Epithelial cell of esophagus (primary cell): ENCODE data around the gene OLFML2A.

ENCODE experiments used
- DNase-seq: peaks from one replicate; pipeline ENCODE4 v3.0.0; 2010; ENCODE audit warnings: low read depth
- H3K4me3 ChIP-seq: 2 replicates; pipeline ENCODE4 v1.5.1; 2011; ENCODE audit warnings: mild to moderate bottlenecking, low read length, control low read depth
- TF ChIP-seq, protein P1 (sequence below): IDR thresholded peaks from 2 replicates; pipeline ENCODE4 v1.5.1; 2011; ENCODE audit warnings: low read depth, mild to moderate bottlenecking, low read length, control low read depth, inconsistent platforms; ENCODE audit not compliant: insufficient read depth; ENCODE audit errors: missing control alignments

The OLFML2A gene

DNA sequence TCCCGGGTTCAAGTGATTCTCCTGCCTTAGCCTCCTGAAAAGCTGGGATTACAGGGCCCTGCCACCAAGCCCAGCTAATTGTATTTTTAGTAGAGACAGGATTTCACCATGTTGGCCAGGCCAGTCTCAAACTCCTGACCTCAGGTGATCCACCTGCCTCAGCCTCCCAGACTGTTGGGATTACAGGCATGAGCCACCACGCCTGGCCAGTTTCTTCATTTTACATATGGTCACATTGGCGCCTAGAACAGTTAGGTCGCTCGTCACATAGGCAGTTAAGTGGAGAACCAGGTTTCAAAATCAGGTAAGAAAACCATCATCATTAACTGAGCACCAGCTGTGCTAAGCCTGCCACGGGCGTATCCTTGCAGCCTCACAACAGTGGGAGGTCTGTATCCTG lies 36.1 kb downstream of the OLFML2A start:
- no peak overlapping the region for H3K4me3 ChIP-seq
- TF ChIP-seq, protein P1, sequence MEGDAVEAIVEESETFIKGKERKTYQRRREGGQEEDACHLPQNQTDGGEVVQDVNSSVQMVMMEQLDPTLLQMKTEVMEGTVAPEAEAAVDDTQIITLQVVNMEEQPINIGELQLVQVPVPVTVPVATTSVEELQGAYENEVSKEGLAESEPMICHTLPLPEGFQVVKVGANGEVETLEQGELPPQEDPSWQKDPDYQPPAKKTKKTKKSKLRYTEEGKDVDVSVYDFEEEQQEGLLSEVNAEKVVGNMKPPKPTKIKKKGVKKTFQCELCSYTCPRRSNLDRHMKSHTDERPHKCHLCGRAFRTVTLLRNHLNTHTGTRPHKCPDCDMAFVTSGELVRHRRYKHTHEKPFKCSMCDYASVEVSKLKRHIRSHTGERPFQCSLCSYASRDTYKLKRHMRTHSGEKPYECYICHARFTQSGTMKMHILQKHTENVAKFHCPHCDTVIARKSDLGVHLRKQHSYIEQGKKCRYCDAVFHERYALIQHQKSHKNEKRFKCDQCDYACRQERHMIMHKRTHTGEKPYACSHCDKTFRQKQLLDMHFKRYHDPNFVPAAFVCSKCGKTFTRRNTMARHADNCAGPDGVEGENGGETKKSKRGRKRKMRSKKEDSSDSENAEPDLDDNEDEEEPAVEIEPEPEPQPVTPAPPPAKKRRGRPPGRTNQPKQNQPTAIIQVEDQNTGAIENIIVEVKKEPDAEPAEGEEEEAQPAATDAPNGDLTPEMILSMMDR = no peak
- no peak for DNase-seq

- no peak for DNase-seq
- H3K4me3 ChIP-seq = no peak overlapping the region
- TF ChIP-seq, protein P1 = no peak
Measured at GRCh38 chr9:124813501-124814163, 36.7 kb downstream of the OLFML2A start.

DNA sequence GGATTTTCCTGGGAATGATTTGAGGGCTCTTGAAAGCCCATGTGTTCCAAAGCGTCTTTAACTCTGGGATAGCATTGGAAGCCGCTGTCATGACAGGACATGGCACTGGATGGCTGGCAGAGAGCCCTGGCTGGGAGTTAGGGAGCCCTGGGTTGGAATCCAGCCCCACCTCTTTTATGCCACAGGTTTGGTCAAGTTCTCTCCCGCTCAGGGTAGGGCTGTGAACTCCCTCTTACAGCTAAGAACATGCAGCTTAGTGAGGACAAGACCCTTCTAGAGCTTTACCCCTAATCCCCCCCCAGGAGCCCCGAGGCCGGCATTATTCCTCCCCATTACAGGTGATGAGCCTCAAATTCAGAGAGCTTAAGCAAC lies 37.2 kb downstream of the OLFML2A start:
- TF ChIP-seq, protein P1 = no peak
- no peak overlapping the region for H3K4me3 ChIP-seq
- DNase-seq = peak; percentile 69

GRCh38 chr9:124815601-124816000 lies 38.7 kb downstream of the OLFML2A start:
- H3K4me3 ChIP-seq = no peak overlapping the region
- no peak for DNase-seq
- TF ChIP-seq, protein P1 = no peak

- H3K4me3 ChIP-seq = no peak overlapping the region
- TF ChIP-seq, protein P1 = no peak
- DNase-seq = peak; percentile 92
Measured at GRCh38 chr9:124818431-124819281, 41.7 kb downstream of the OLFML2A start.

GRCh38 chr9:124820698-124821623 lies 44.0 kb downstream of the OLFML2A start:
- H3K4me3 ChIP-seq = no peak overlapping the region
- TF ChIP-seq, protein P1 = no peak
- no peak for DNase-seq
